Panc1 (cell line): Measurements from ENCODE around the gene NUDT2. TPM values are rescaled to one million over a fixed set of nuclear protein-coding genes. Genes with fewer than 3 reads are reported as not detected.

Experiments used
- ATAC-seq: fragments of 200-7000 bp; cut with Tn5 transposase; 2 replicates; pipeline ENCODE4 v1.9.1; 2020; ENCODE audit warnings: mild to moderate bottlenecking, moderate library complexity
- BruUV-seq: library from RNA; stranded (reverse); fragments of 400-500 nt; replicated peaks from 2 replicates; lab custom pipeline; 2021; lab: Mats Ljungman, UMichigan
- CTCF ChIA-PET: fragments of 300-600 bp; sonication (Branson Sonifier 250); formaldehyde crosslinking; loops from one replicate; lab custom pipeline; 2022; ENCODE audit warnings: antibody characterized with exemption; lab: Charles Lee
- POLR2A ChIA-PET: fragments of 300-600 bp; sonication (Branson Sonifier 250); formaldehyde crosslinking; loops from one replicate; lab custom pipeline; 2022; ENCODE audit warnings: antibody characterized with exemption; lab: Charles Lee
- DNase-seq: peaks from one replicate; pipeline ENCODE4 v3.0.0-alpha.2; 2010; ENCODE audit warnings: low read depth, low spot score
- H3K27ac ChIP-seq: 2 replicates; pipeline ENCODE4 v1.5.1; 2011; ENCODE audit warnings: mild to moderate bottlenecking, low read length, inconsistent platforms
- H3K27me3 ChIP-seq: fragments of 200-500 bp; sonication (Bioruptor generic); 2 replicates; pipeline ENCODE4 v1.6.0; 2014; ENCODE audit warnings: low read length, inconsistent platforms; ENCODE audit not compliant: control insufficient read depth, insufficient read depth
- H3K36me3 ChIP-seq: fragments of 200-500 bp; sonication (Bioruptor generic); 2 replicates; pipeline ENCODE4 v1.5.1; 2014; ENCODE audit warnings: inconsistent platforms, mild to moderate bottlenecking, low read length, moderate library complexity; ENCODE audit not compliant: control insufficient read depth, insufficient read depth
- H3K4me1 ChIP-seq: 2 replicates; pipeline ENCODE4 v1.5.1; 2011; ENCODE audit warnings: inconsistent platforms, mild to moderate bottlenecking, low read length, moderate library complexity; ENCODE audit not compliant: control insufficient read depth, insufficient read depth
- H3K4me3 ChIP-seq, 2 experiments: 2 replicates each; pipeline ENCODE4 v1.5.1; 2011 to 2012; ENCODE audit warnings: low read depth in 2 of 2, low read length in 2 of 2, mild to moderate bottlenecking in 2 of 2, inconsistent platforms in 1 of 2, moderate library complexity in 1 of 2
- H3K9me3 ChIP-seq: fragments of 200-500 bp; sonication (Bioruptor generic); 2 replicates; pipeline ENCODE4 v1.5.1; 2014; ENCODE audit warnings: low read depth, mild to moderate bottlenecking, inconsistent platforms, low read length, moderate library complexity; ENCODE audit not compliant: control insufficient read depth, insufficient read depth
- POLR2AphosphoS5 ChIP-seq: IDR thresholded peaks from 2 replicates; pipeline ENCODE4 v1.6.1; 2012; ENCODE audit warnings: mild to moderate bottlenecking, low read depth, low read length, moderate library complexity
- REST ChIP-seq, 2 experiments: IDR thresholded peaks; 2 replicates each; pipeline ENCODE4 v1.6.1; 2011 to 2012; ENCODE audit warnings: low read depth in 2 of 2, control low read depth in 1 of 2, low read length in 1 of 2, mild to moderate bottlenecking in 1 of 2, moderate library complexity in 1 of 2; ENCODE audit not compliant: insufficient read depth in 1 of 2
- SIN3A ChIP-seq: IDR thresholded peaks from 2 replicates; pipeline ENCODE4 v1.6.1; 2012; ENCODE audit warnings: low read depth, mild to moderate bottlenecking, low read length, moderate library complexity, borderline replicate concordance; ENCODE audit not compliant: insufficient read depth
- TCF7L2 ChIP-seq: IDR thresholded peaks from 2 replicates; pipeline ENCODE4 v1.6.1; 2011; ENCODE audit warnings: mild to moderate bottlenecking, low read depth, low read length, inconsistent platforms
- in situ Hi-C: cut with HindIII; loops from 2 replicates; pipeline ENCODE4 v1.10.0; 2016; ENCODE audit warnings: low sequenced_read_pairs, low pct_unique_long_range_greater_than_20kb
- intact Hi-C: fragments of 100-400 bp; cut with micrococcal nuclease; formaldehyde crosslinking; loops from one replicate; pipeline ENCODE4 v1.10.0; 2022; ENCODE audit not compliant: unreplicated experiment
- total RNA-seq: library from RNA; stranded (reverse); gene quantifications from one replicate; pipeline ENCODE4 v1.2.1, GENCODE V29; 2021; ENCODE audit not compliant: unreplicated experiment
- TF ChIP-seq, protein P1 (sequence below): fragments of 450-650 bp; IDR thresholded peaks from 2 replicates; pipeline ENCODE4 v1.5.1; 2017; ENCODE audit warnings: mild to moderate bottlenecking

NUDT2 gene
- total RNA-seq, 1 experiment from 2014 or later: 36.2 TPM

DNA sequence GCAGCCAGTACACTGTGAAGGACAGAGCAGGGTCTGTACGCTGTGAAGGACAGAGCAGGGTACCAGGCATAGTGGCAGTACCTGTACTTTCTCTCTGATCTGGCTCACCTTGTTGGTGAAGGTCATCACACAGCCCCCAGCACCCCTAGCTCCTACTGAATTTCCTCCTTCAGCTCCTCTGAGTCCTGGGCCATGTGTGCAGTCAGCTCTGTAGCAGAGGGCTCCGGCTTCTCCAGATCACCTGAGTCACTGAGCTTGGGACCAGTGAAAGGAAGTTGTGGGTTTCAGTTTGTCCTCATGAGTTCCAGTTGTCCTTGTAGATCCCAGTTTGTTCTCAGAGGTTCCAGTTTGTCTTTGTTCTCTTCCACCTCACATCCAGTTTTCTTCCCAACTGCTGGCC lies 5.5 kb downstream of the NUDT2 start:
- no peaks in the 10 kb centered on the region for H3K27me3 ChIP-seq
- H3K4me1 ChIP-seq: peaks cover 14% of the 10 kb centered on the region
- DNase-seq (no peak), ATAC-seq (no peak)
- no peaks in the 10 kb centered on the region for H3K9me3 ChIP-seq
- no peak overlapping the region for H3K27ac ChIP-seq
- in situ Hi-C loops (no loop called here), intact Hi-C loops (no loop called here)
- ChIA-PET CTCF (interaction anchor here (1.3 kb wide), 1 partner anchor 45 kb away, joined by 4 read pairs; no protein-coding TSS in a partner anchor), POLR2A (no interaction called here)
- TF ChIP-seq TCF7L2 (no peak), REST (IDR thresholded peaks at IDR 0.05; ENCODE audit: insufficient read depth in 1 of 2, low read depth in 2 of 2, low read length in 1 of 2) (no peak), SIN3A (no peak), POLR2AphosphoS5 (no peak)
- TF ChIP-seq, protein P1, sequence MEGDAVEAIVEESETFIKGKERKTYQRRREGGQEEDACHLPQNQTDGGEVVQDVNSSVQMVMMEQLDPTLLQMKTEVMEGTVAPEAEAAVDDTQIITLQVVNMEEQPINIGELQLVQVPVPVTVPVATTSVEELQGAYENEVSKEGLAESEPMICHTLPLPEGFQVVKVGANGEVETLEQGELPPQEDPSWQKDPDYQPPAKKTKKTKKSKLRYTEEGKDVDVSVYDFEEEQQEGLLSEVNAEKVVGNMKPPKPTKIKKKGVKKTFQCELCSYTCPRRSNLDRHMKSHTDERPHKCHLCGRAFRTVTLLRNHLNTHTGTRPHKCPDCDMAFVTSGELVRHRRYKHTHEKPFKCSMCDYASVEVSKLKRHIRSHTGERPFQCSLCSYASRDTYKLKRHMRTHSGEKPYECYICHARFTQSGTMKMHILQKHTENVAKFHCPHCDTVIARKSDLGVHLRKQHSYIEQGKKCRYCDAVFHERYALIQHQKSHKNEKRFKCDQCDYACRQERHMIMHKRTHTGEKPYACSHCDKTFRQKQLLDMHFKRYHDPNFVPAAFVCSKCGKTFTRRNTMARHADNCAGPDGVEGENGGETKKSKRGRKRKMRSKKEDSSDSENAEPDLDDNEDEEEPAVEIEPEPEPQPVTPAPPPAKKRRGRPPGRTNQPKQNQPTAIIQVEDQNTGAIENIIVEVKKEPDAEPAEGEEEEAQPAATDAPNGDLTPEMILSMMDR: no peak
- no TSS peak for BruUV-seq
- no peaks in the 10 kb centered on the region; the same call in 1 of the 2 replicates for H3K36me3 ChIP-seq
- no peak overlapping the region for H3K4me3 ChIP-seq

DNA sequence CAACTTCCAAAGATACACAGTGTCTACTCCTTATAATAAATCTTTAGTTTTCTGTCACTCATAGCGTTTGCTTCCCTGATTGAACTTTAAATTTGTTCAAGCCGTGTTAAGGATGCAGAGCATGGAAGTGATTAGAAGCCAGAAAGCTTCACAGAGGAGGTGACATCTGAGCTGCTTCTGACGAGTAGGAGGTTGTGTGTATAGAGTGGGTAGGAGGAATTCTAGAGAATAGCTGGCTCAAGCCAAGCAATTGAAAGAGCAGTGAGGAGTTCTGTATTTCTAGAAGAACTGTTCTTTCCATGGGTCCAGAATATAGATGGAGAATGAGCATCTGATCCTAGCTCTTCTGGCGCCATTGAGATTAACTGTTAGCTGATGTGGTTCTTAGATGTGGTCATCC lies 6.0 kb downstream of the NUDT2 start:
- DNase-seq: no peak
- in situ Hi-C loops (no loop called here), intact Hi-C loops (no loop called here)
- POLR2A ChIA-PET: no interaction called here
- ATAC-seq: no peak
- TF ChIP-seq REST (IDR thresholded peaks at IDR 0.05; ENCODE audit: insufficient read depth in 1 of 2, low read depth in 2 of 2, low read length in 1 of 2): no peak
- no peak for TF ChIP-seq SIN3A
- no peak for TF ChIP-seq TCF7L2
- no peak for TF ChIP-seq POLR2AphosphoS5
- TF ChIP-seq, protein P1: no peak
- Histone ChIP-seq H3K27me3 (no peaks in the 10 kb centered on the region), H3K9me3 (no peaks in the 10 kb centered on the region), H3K27ac (no peak overlapping the region), H3K36me3 (no peaks in the 10 kb centered on the region; the same call in 1 of the 2 replicates), H3K4me3 (no peak overlapping the region), H3K4me1 (peaks cover 12% of the 10 kb centered on the region)
- BruUV-seq: no TSS peak
- CTCF ChIA-PET: interaction anchor here (1.3 to 1.9 kb wide), 2 partner anchors 38 to 45 kb away, joined by 4 read pairs; no protein-coding TSS in a partner anchor
